Spleen (tissue), 11 donors: ENCODE measurements around the gene CPAMD8. TPM values are rescaled to one million over a fixed set of nuclear protein-coding genes. Genes with fewer than 3 reads are reported as not detected.

Experiments used
- DNase-seq: peaks from one replicate; pipeline ENCODE4 v3.0.0-alpha.2; 2020
- H3K27ac ChIP-seq, 8 donors: fragments of 200-600 bp; sonication (generic) in 7 of 8; 1 replicate in 4 of 8; 2 replicates in 4 of 8; pipeline versions ENCODE4 v1.5.0 to v1.8.0; 2016 to 2021; ENCODE audit warnings: inconsistent platforms in 4 of 8, mild to moderate bottlenecking in 4 of 8, moderate library complexity in 1 of 8
- H3K27me3 ChIP-seq, 7 donors: fragments of 200-600 bp; sonication (generic) in 6 of 7; replicated peaks in 1 of 7; 1 replicate in 4 of 7; 2 replicates in 3 of 7; pipeline versions ENCODE4 v1.5.0 to v1.8.0; 2016 to 2021; ENCODE audit warnings: inconsistent platforms in 3 of 7, mild to moderate bottlenecking in 1 of 7
- H3K36me3 ChIP-seq, 6 donors: fragments of 200-600 bp; sonication (generic) in 5 of 6; 1 replicate in 4 of 6; 2 replicates in 2 of 6; pipeline versions ENCODE4 v1.5.0 to v1.8.0; 2016 to 2021; ENCODE audit warnings: inconsistent platforms in 2 of 6
- H3K4me1 ChIP-seq, 6 donors: fragments of 200-600 bp; sonication (generic) in 5 of 6; 1 replicate in 3 of 6; 2 replicates in 3 of 6; pipeline versions ENCODE4 v1.5.0 to v1.8.0; 2016 to 2021; ENCODE audit warnings: inconsistent platforms in 3 of 6
- H3K4me3 ChIP-seq, 8 donors: fragments of 200-600 bp; sonication (generic) in 7 of 8; 1 replicate in 4 of 8; 2 replicates in 4 of 8; pipeline versions ENCODE4 v1.5.0 to v1.8.0; 2016 to 2021; ENCODE audit warnings: inconsistent platforms in 4 of 8, mild to moderate bottlenecking in 4 of 8, moderate library complexity in 2 of 8
- H3K9me3 ChIP-seq, 8 donors: fragments of 200-600 bp; sonication (generic) in 7 of 8; 1 replicate in 4 of 8; 2 replicates in 4 of 8; pipeline versions ENCODE4 v1.5.0 to v1.8.0; 2016 to 2021; ENCODE audit warnings: inconsistent platforms in 4 of 8
- POLR2A ChIP-seq, 3 donors: fragments of 450-650 bp; IDR thresholded peaks; one replicate each; pipeline ENCODE4 v1.5.1; 2017; ENCODE audit warnings: antibody characterized with exemption in 3 of 3, mild to moderate bottlenecking in 1 of 3
- POLR2AphosphoS5 ChIP-seq, 3 donors: sonication (generic); formaldehyde crosslinking; IDR thresholded peaks; one replicate each; pipeline ENCODE4 v1.5.1; 2017; ENCODE audit warnings: antibody characterized with exemption in 3 of 3
- WGBS, 5 donors: extraction: QIAGEN DNeasy Blood & Tissue Kit in 3 of 5; methylation state at CpG; one replicate each; pipeline versions ENCODE4 v1.1.5 to v1.1.7; 2013 to 2018; 5-methylcytosine and 5-hydroxymethylcytosine counted together
- intact Hi-C: fragments of 100-400 bp; cut with DNase I; formaldehyde crosslinking; loops from one replicate; pipeline ENCODE4 v1.15.0; 2023; ENCODE audit warnings: low total_unique reads
- polyA plus RNA-seq, 3 donors: library from polyadenylated mRNA; stranded (reverse); fragments of 200-250 nt; gene quantifications; one replicate each; pipeline ENCODE4 v1.2.1, GENCODE V29; 2013
- total RNA-seq, 7 donors: library from RNA; depleted of rRNA in 3 of 7; stranded (reverse); fragments of >200 nt in 3 of 7; fragmentation: NEBNext Ultra II Directional in 4 of 7; extraction: Animal tissue kit (Norgen Biotek cat#: 25700) in 4 of 7; gene quantifications; one replicate each; pipeline versions ENCODE4 v1.1.0 to v1.2.1, GENCODE V29; 2016 to 2021
- TF ChIP-seq, protein P1 (sequence below), 11 experiments: fragments of 200-600 bp in 7 of 11; fragments of 450-650 bp in 4 of 11; sonication (generic) in 4 of 11; IDR thresholded peaks in 8 of 11; conservative IDR thresholded peaks in 3 of 11; 1 replicate in 7 of 11; 2 replicates in 4 of 11; pipeline versions ENCODE4 v1.4.0 to v1.8.0; 2016 to 2021; ENCODE audit warnings: antibody characterized with exemption in 11 of 11, inconsistent platforms in 4 of 11, mild to moderate bottlenecking in 1 of 11
- donor health status: healthy with polysubstance abuse.
- donor health status: DM: no; HTN: no; CAD: no; lungs with moderate emphysema.
- donor health status: DM: no; HTN: no; CAD: no.
- donor health status: Bipolar disorder and iron deficiency.
- donor health status: healthy.
- donor health status: DM: no; HTN: no; CAD: no.
- donor health status: DM: yes; HTN: yes; CAD: no.

The CPAMD8 gene
- total and polyA plus RNA-seq, 10 donors, result 2.1 to 18.7 (median 8.5) TPM

DNA sequence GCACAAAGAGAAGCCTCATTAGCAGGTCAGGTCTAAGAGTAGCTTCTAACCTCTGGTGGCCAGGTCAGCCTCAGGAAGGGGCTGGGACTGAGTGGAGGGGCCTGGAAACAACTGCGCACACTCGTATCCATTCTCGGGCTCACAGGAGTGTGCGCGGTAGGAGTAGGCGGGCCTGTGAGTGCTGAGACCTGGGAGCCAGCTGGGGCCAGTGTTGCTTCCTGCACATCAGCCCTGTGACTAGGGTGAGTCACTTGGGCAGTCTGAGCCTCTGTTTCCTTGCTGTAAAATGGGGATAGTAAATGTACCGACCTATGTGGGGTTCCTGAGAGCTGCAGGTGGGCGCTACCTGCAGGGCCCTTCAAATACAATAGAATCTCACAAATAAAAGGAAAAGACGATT lies 170.5 kb downstream of the CPAMD8 start:
- H3K27me3 ChIP-seq, result no peaks in the 10 kb centered on the region
- H3K9me3 ChIP-seq, result no peaks in the 10 kb centered on the region
- intact Hi-C loops, result no loop called here
- peaks cover 0 to 89% (median 61%) of the 10 kb centered on the region in 6 donors for H3K36me3 ChIP-seq
- DNase-seq, result no peak
- H3K27ac ChIP-seq, result no peak overlapping the region
- 92 to 96% (median 95%) methylated on average over 9 of the region's 9 CpGs for WGBS, 5 donors
- TF ChIP-seq POLR2A (IDR thresholded peaks at IDR 0.05) (no peak), POLR2AphosphoS5 (IDR thresholded peaks at IDR 0.05) (no peak)
- TF ChIP-seq, protein P1, sequence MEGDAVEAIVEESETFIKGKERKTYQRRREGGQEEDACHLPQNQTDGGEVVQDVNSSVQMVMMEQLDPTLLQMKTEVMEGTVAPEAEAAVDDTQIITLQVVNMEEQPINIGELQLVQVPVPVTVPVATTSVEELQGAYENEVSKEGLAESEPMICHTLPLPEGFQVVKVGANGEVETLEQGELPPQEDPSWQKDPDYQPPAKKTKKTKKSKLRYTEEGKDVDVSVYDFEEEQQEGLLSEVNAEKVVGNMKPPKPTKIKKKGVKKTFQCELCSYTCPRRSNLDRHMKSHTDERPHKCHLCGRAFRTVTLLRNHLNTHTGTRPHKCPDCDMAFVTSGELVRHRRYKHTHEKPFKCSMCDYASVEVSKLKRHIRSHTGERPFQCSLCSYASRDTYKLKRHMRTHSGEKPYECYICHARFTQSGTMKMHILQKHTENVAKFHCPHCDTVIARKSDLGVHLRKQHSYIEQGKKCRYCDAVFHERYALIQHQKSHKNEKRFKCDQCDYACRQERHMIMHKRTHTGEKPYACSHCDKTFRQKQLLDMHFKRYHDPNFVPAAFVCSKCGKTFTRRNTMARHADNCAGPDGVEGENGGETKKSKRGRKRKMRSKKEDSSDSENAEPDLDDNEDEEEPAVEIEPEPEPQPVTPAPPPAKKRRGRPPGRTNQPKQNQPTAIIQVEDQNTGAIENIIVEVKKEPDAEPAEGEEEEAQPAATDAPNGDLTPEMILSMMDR (IDR thresholded peaks at IDR 0.05 in 8 of 11, conservative IDR thresholded peaks at IDR 0.05 in 3 of 11), result no peak
- no peak overlapping the region for H3K4me3 ChIP-seq
- no peaks in the 10 kb centered on the region for H3K4me1 ChIP-seq

DNA sequence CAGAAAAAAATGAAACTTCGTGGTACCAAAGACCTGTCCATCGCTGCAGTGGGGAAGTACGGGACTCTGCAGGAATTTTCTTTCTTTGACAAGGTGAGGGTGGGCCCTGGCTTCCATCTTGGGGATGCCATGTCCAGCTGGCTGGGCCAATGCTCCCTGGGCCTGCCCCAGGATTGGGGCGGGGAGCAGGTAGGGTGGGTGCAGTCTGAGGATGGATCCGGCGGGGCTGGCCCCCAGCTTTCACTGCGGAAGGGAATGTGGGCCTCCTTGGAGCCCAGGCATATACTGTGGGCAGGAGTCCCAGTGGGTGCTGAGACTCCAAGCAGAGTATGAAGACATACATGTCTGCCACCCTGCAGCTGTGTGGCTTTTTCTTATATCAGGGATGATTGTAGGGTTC lies 173.5 kb downstream of the CPAMD8 start:
- H3K4me1 ChIP-seq, result no peaks in the 10 kb centered on the region
- no peak overlapping the region for H3K4me3 ChIP-seq
- no peak for DNase-seq
- H3K27me3 ChIP-seq, result no peaks in the 10 kb centered on the region
- 92 to 97% (median 94%) methylated on average over 7 of the region's 7 CpGs for WGBS, 5 donors
- TF ChIP-seq POLR2AphosphoS5 (IDR thresholded peaks at IDR 0.05) (peak in 1 of 3 donors; percentile 14), POLR2A (IDR thresholded peaks at IDR 0.05) (no peak)
- TF ChIP-seq, protein P1 (IDR thresholded peaks at IDR 0.05 in 8 of 11, conservative IDR thresholded peaks at IDR 0.05 in 3 of 11), result no peak
- H3K27ac ChIP-seq, result no peak overlapping the region
- intact Hi-C loops, result no loop called here
- no peaks in the 10 kb centered on the region for H3K9me3 ChIP-seq
- H3K36me3 ChIP-seq, result peaks cover 0 to 97% (median 81%) of the 10 kb centered on the region in 6 donors

DNA sequence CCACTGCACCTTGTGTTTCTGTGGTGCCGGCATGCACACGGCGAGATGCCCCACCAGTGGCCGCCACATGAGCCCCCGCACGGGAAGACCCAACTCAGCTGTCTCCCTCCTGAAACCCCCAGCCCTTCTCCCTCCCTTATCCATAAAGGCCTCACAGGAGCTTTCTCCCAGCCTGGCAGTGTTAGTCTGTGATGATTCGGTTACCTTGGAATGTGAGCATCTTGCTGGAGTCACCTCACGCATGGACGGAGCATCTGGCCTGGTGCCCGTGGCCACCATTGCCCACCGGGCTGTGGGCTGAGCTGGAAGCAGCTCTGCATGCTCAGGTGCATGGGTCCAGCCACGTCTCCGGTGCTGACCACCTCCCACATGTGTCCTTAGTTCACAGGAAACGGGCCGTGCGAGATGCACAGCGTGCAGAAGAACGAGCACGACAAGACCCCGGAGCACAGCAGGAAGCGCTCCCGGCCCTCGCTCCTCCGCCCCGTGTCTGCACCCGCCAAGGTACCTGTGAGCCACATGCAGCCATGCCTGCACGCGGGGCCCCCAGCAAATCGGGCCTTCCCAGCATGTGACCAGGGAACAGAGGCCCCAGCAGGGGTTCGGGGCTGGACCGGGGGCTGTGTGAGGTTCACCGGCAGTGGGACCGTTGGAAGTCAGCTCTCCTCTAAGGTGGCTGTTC lies 175.4 kb downstream of the CPAMD8 start:
- Histone ChIP-seq H3K27ac (no peak overlapping the region), H3K4me1 (no peaks in the 10 kb centered on the region), H3K36me3 (peaks cover 0 to 100% (median 93%) of the 10 kb centered on the region in 6 donors), H3K9me3 (no peaks in the 10 kb centered on the region), H3K27me3 (no peaks in the 10 kb centered on the region), H3K4me3 (no peak overlapping the region)
- intact Hi-C loops, result no loop called here
- WGBS, 5 donors, result 91 to 95% (median 94%) methylated on average over 28 to 33 of the region's 33 CpGs
- DNase-seq, result no peak
- TF ChIP-seq, protein P1 (IDR thresholded peaks at IDR 0.05 in 8 of 11, conservative IDR thresholded peaks at IDR 0.05 in 3 of 11), result no peak
- TF ChIP-seq POLR2AphosphoS5 (IDR thresholded peaks at IDR 0.05), result peak in 1 of 3 donors; percentile 63
- TF ChIP-seq POLR2A (IDR thresholded peaks at IDR 0.05), result no peak

DNA sequence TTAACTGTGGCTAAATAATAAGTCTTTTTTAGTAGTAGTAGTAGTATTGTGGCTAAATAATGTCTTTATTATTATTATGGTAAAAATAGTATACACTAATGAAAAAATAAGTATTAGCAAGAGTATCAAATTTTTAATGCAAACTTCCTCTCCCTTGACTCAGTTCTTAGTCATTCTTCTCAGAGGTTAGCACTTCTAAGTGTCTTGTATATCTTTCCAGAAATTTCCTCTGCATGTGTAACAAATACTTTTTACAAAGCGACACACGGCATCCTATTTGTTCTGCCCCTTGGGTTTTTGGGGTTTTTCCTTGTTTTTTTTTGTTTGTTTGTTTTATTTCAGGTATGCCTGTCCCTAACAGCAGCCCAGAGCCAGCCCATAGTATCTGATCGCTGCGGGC lies 176.5 kb downstream of the CPAMD8 start:
- WGBS, 5 donors, result 94 to 100% (median 97%) methylated on average over 4 of the region's 4 CpGs
- no peak for DNase-seq
- Histone ChIP-seq H3K36me3 (peaks cover 0 to 100% (median 93%) of the 10 kb centered on the region in 6 donors), H3K9me3 (no peaks in the 10 kb centered on the region), H3K27ac (no peak overlapping the region), H3K4me1 (no peaks in the 10 kb centered on the region), H3K4me3 (no peak overlapping the region), H3K27me3 (no peaks in the 10 kb centered on the region)
- TF ChIP-seq POLR2AphosphoS5 (IDR thresholded peaks at IDR 0.05) (no peak), POLR2A (IDR thresholded peaks at IDR 0.05) (no peak)
- TF ChIP-seq, protein P1 (IDR thresholded peaks at IDR 0.05 in 8 of 11, conservative IDR thresholded peaks at IDR 0.05 in 3 of 11), result no peak
- intact Hi-C loops, result no loop called here
